ENCODE measurements around the gene BNIP1.

The BNIP1 gene

DNA sequence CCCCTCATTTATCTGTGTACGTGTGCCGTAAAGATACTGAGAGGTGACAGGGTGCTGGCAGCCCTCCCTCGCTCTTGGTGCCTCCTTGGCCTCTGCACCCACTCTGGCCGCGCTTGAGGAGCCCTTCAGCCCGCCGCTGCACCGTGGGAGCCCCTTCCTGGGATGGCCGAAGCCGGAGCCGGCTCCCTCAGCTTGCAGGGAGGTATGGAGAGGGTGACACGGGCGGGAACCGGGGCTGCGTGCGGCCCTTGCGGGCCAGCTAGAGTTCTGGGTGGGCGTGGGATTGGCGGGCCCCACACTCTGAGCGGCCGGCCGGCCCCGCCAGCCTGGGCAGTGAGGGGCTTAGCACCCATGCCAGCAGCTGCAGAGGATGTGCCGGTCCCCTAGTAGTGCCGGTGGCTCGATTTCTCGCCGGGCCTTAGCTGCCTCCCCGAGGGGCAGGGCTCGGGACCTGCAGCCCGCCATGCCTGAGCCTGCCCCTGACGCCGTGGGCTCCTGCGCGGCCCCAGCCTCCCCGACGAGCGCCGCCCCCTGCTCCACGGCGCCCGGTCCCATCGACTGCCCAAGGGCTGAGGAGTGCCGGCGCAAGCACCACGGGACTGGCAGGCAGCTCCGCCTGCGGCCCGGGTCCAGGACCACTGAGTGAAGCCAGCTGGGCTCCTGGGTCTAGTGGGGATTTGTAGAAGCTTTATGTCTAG lies 69.1 kb downstream of the BNIP1 start:
- no peak for DNase-seq

Data from fibroblast of skin of abdomen (primary cell).